ENCODE measurements around the gene TSPAN6.

The TSPAN6 gene

DNA sequence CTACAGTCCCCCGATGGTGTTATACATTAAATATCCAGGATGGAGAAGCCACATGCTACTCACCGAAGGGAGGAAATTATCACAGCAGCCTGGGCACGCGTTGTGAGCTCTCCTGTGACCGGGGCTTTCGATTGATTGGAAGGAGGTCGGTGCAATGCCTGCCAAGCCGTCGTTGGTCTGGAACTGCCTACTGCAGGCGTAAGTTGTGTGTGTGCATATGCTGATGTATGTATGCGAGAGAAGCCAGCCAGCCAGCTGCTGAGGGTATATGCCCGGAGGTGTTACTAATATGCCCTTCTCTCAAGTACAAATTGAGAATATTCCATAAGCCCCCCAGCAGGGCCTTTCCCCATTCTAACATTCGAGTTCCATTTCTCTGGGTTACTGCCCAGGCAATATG, 25.6 kb upstream of the TSPAN6 start:
- Histone ChIP-seq H3K18ac (ENCODE audit: low read length) (no peak overlapping the region), H2BK12ac (ENCODE audit: low read length) (no peak overlapping the region), H2BK120ac (ENCODE audit: insufficient read depth, low read length, poor library complexity) (no peak overlapping the region), H3K9me3 (ENCODE audit: insufficient read depth, low read depth, low read length) (no peaks in the 10 kb centered on the region), H3K9ac (ENCODE audit: low read length) (no peak overlapping the region), H3K27ac (ENCODE audit: low read depth, low read length) (no peak overlapping the region), H2BK5ac (ENCODE audit: low read depth, low read length, poor library complexity) (no peak overlapping the region), H3K4me2 (ENCODE audit: low read length) (no peak overlapping the region), H3K79me1 (ENCODE audit: low read length) (no peaks in the 10 kb centered on the region), H4K12ac (ENCODE audit: low read depth, low read length) (no peak overlapping the region), H3K4me3 (ENCODE audit: low read depth, low read length) (no peak overlapping the region), H3K4ac (ENCODE audit: low read depth, low read length) (no peak overlapping the region), H3K23ac (ENCODE audit: low read length) (no peak overlapping the region), H2AK5ac (ENCODE audit: low read length) (no peak overlapping the region), H2AFZ (ENCODE audit: insufficient read depth, low read length, poor library complexity) (no peak overlapping the region), H3K14ac (ENCODE audit: low read length) (no peak overlapping the region), H3K4me1 (ENCODE audit: control insufficient read depth in 1 of 2, insufficient read depth in 2 of 2, low read length in 2 of 2) (no peaks in the 10 kb centered on the region), H3K27me3 (ENCODE audit: insufficient read depth, low read length) (no peaks in the 10 kb centered on the region), H3K36me3 (ENCODE audit: control insufficient read depth in 1 of 2, insufficient read depth in 2 of 2, low read length in 2 of 2) (no peaks in the 10 kb centered on the region), H3K79me2 (ENCODE audit: control insufficient read depth, insufficient read depth, low read length, poor library complexity) (no peaks in the 10 kb centered on the region), H4K8ac (ENCODE audit: low read depth, low read length) (no peak overlapping the region), H4K91ac (ENCODE audit: low read depth, low read length) (no peak overlapping the region)
- no CpG with 5 or more reads among the region's 13 CpGs for WGBS (ENCODE audit: extremely low coverage, insufficient coverage, insufficient read length)
- no peak for DNase-seq

DNA sequence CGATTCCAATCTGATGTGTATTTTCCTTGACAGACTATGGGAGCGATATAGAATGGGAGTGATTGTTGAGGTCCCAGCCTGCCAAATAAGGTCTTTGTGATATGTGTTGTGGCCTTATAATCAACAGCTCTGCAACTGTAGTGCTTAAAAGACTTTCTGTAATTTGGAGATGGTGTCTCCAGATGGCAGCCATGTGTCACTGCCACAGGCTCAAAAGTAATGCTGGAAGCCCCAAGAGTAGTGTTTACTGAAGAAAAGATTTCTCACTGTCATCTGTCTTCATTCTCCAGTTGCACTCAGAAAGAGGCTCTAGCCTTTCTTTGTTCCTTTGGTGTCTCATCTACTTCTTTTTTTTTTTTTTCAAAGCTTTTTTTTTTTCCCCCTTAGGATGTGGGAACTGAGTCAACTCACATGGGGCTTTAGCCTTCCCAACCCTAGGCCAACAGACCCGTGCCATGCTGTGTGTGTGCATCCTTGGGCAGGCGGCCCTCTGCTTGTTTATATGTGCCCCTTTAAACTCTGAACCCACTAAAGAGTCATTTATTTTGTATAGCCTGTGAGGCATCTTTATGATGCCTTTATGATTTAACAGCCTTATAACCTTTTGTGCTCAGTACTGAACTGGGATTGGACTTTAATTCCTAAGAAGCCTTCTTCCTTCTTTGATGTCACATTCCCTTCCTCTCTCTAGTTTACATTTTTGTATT, 23.0 kb upstream of the TSPAN6 start:
- Histone ChIP-seq H3K4me2 (ENCODE audit: low read length) (no peak overlapping the region), H3K79me1 (ENCODE audit: low read length) (no peaks in the 10 kb centered on the region), H2BK5ac (ENCODE audit: low read depth, low read length, poor library complexity) (no peak overlapping the region), H3K4me1 (ENCODE audit: control insufficient read depth in 1 of 2, insufficient read depth in 2 of 2, low read length in 2 of 2) (no peaks in the 10 kb centered on the region), H3K4me3 (ENCODE audit: low read depth, low read length) (no peak overlapping the region), H3K18ac (ENCODE audit: low read length) (no peak overlapping the region), H2AFZ (ENCODE audit: insufficient read depth, low read length, poor library complexity) (no peak overlapping the region), H2BK12ac (ENCODE audit: low read length) (no peak overlapping the region), H3K27me3 (ENCODE audit: insufficient read depth, low read length) (no peaks in the 10 kb centered on the region), H4K8ac (ENCODE audit: low read depth, low read length) (no peak overlapping the region), H3K9ac (ENCODE audit: low read length) (no peak overlapping the region), H4K12ac (ENCODE audit: low read depth, low read length) (no peak overlapping the region), H2BK120ac (ENCODE audit: insufficient read depth, low read length, poor library complexity) (no peak overlapping the region), H3K27ac (ENCODE audit: low read depth, low read length) (no peak overlapping the region), H3K79me2 (ENCODE audit: control insufficient read depth, insufficient read depth, low read length, poor library complexity) (no peaks in the 10 kb centered on the region), H2AK5ac (ENCODE audit: low read length) (no peak overlapping the region), H4K91ac (ENCODE audit: low read depth, low read length) (no peak overlapping the region), H3K4ac (ENCODE audit: low read depth, low read length) (no peak overlapping the region), H3K14ac (ENCODE audit: low read length) (no peak overlapping the region), H3K9me3 (ENCODE audit: insufficient read depth, low read depth, low read length) (no peaks in the 10 kb centered on the region), H3K36me3 (ENCODE audit: control insufficient read depth in 1 of 2, insufficient read depth in 2 of 2, low read length in 2 of 2) (no peaks in the 10 kb centered on the region), H3K23ac (ENCODE audit: low read length) (no peak overlapping the region)
- whole genome bisulfite sequencing (ENCODE audit: extremely low coverage, insufficient coverage, insufficient read length): no CpG with 5 or more reads among the region's 4 CpGs
- DNase-seq: no peak

DNA sequence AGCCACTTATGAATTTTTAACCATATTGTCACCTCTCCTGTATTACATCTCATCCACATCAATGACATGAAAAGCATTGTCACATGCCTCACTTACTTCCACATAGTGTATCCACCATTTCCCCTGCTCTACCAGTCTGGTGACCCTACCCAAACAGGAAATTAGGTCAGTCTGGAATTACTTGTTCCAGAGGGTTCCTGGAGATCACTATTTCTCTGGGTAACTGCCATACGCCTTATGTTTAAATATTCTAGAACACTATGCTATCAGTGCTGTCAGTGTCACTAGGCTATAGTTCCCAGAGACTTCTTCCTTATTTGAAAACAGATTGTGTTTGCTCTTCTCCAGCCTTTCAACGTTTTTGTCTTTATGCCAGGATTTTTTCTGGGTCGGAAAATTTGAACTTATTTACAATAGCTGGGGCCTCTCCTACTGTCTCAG, 22.4 kb upstream of the TSPAN6 start:
- Histone ChIP-seq H3K9ac (ENCODE audit: low read length) (no peak overlapping the region), H3K27ac (ENCODE audit: low read depth, low read length) (no peak overlapping the region), H3K4me3 (ENCODE audit: low read depth, low read length) (no peak overlapping the region), H2BK12ac (ENCODE audit: low read length) (no peak overlapping the region), H3K4ac (ENCODE audit: low read depth, low read length) (no peak overlapping the region), H3K23ac (ENCODE audit: low read length) (no peak overlapping the region), H4K12ac (ENCODE audit: low read depth, low read length) (no peak overlapping the region), H3K9me3 (ENCODE audit: insufficient read depth, low read depth, low read length) (no peaks in the 10 kb centered on the region), H2BK120ac (ENCODE audit: insufficient read depth, low read length, poor library complexity) (no peak overlapping the region), H3K4me1 (ENCODE audit: control insufficient read depth in 1 of 2, insufficient read depth in 2 of 2, low read length in 2 of 2) (no peaks in the 10 kb centered on the region), H2AK5ac (ENCODE audit: low read length) (no peak overlapping the region), H3K14ac (ENCODE audit: low read length) (no peak overlapping the region), H2AFZ (ENCODE audit: insufficient read depth, low read length, poor library complexity) (no peak overlapping the region), H4K91ac (ENCODE audit: low read depth, low read length) (no peak overlapping the region), H3K18ac (ENCODE audit: low read length) (no peak overlapping the region), H3K79me2 (ENCODE audit: control insufficient read depth, insufficient read depth, low read length, poor library complexity) (no peaks in the 10 kb centered on the region), H3K79me1 (ENCODE audit: low read length) (no peaks in the 10 kb centered on the region), H3K4me2 (ENCODE audit: low read length) (no peak overlapping the region), H4K8ac (ENCODE audit: low read depth, low read length) (no peak overlapping the region), H3K36me3 (ENCODE audit: control insufficient read depth in 1 of 2, insufficient read depth in 2 of 2, low read length in 2 of 2) (no peaks in the 10 kb centered on the region), H3K27me3 (ENCODE audit: insufficient read depth, low read length) (no peaks in the 10 kb centered on the region), H2BK5ac (ENCODE audit: low read depth, low read length, poor library complexity) (no peak overlapping the region)
- DNase-seq: no peak
- WGBS (ENCODE audit: extremely low coverage, insufficient coverage, insufficient read length): no CpG with 5 or more reads among the region's 3 CpGs

DNA sequence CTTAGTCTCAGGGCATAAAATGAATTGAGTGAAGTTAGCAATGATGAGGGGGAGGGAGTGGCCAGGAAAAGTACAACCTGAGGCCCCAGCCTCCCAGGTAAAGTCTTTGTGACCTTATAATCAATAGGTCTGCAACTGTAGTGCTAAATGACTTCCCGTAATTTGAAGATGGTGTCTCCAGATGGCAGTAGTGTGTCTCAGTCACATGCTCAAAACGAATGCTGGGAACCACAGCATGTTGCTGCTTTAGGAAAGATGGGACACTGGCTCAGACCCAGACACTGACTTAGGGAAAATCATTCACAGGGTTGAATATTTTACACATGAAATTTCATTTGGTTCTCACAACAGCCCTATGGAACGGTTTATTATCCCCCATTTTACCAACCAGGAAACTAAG, 17.7 kb upstream of the TSPAN6 start:
- Histone ChIP-seq H2AFZ (ENCODE audit: insufficient read depth, low read length, poor library complexity) (no peak overlapping the region), H2BK120ac (ENCODE audit: insufficient read depth, low read length, poor library complexity) (no peak overlapping the region), H3K79me2 (ENCODE audit: control insufficient read depth, insufficient read depth, low read length, poor library complexity) (no peaks in the 10 kb centered on the region), H3K4me1 (ENCODE audit: control insufficient read depth in 1 of 2, insufficient read depth in 2 of 2, low read length in 2 of 2) (peaks cover 3% of the 10 kb centered on the region in 2 experiments), H2AK5ac (ENCODE audit: low read length) (no peak overlapping the region), H3K4ac (ENCODE audit: low read depth, low read length) (no peak overlapping the region), H3K18ac (ENCODE audit: low read length) (no peak overlapping the region), H3K23ac (ENCODE audit: low read length) (no peak overlapping the region), H2BK5ac (ENCODE audit: low read depth, low read length, poor library complexity) (no peak overlapping the region), H3K9me3 (ENCODE audit: insufficient read depth, low read depth, low read length) (no peaks in the 10 kb centered on the region), H3K27ac (ENCODE audit: low read depth, low read length) (no peak overlapping the region), H3K36me3 (ENCODE audit: control insufficient read depth in 1 of 2, insufficient read depth in 2 of 2, low read length in 2 of 2) (no peaks in the 10 kb centered on the region), H3K4me3 (ENCODE audit: low read depth, low read length) (no peak overlapping the region), H3K27me3 (ENCODE audit: insufficient read depth, low read length) (no peaks in the 10 kb centered on the region), H4K12ac (ENCODE audit: low read depth, low read length) (no peak overlapping the region), H4K8ac (ENCODE audit: low read depth, low read length) (no peak overlapping the region), H3K9ac (ENCODE audit: low read length) (no peak overlapping the region), H3K4me2 (ENCODE audit: low read length) (no peak overlapping the region), H4K91ac (ENCODE audit: low read depth, low read length) (no peak overlapping the region), H3K79me1 (ENCODE audit: low read length) (no peaks in the 10 kb centered on the region), H2BK12ac (ENCODE audit: low read length) (no peak overlapping the region), H3K14ac (ENCODE audit: low read length) (no peak overlapping the region)
- no CpG with 5 or more reads among the region's 3 CpGs for WGBS (ENCODE audit: extremely low coverage, insufficient coverage, insufficient read length)
- peak in 1 of 2 donors; percentile 18 for DNase-seq
